Measurements from ENCODE around the gene SH3RF3.

Gene SH3RF3

DNA sequence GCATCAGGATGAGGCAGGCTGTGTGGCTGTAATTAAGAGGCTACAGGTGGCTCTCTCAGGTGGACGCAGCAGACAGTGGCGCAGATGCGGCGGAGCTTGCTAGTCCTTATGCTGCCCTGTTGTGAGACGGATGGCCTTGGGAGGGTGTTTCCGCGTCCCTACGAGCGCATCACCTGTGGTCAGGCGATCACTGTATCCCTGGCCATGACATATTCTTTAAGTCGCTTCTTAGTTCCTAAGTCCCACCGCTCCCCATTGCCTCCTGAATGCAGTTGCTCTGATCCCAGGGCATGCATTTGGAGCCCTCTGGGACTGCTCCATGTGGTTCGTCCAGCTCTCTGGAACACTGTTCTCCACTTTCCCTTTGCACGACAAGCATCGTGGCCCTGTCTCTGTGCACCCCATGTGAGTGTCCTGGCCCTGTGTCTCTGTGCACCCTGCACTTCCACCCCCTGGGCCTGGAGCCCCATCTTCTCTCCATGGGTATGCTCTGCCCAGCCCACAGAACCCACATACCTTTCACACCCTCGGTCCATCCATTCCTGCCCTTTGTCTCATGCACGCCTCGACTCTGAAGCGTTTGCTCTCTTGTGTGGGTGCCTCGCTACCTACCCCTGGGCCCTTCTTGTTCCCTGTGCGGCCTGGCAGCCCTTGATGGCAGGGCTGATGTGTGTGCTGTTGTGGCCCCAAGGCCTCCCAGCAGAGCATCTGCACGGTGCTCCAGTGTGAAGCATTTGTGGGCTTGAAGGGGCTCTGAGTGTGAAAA lies 74.4 kb downstream of the SH3RF3 start:
- DNase-seq = no peak

DNA sequence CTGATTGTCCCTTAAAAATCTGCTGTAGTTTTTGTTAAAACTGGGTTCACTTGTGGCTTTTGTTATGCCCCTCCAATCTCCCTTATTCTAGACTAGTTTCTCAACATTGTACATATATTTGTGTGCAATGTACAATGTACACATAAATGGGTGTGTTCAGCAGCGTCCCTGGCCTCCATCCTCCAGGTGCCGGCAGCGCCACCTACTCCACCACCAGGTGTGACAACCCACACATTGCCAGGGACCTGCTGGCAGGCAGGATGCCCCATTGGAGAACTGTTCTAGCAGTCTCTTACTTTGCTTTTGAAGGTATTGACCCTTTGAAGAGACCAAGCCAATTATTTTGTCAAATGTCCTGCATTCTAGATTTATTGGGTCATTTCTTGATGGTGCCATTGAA lies 75.4 kb downstream of the SH3RF3 start:
- DNase-seq = no peak

DNA sequence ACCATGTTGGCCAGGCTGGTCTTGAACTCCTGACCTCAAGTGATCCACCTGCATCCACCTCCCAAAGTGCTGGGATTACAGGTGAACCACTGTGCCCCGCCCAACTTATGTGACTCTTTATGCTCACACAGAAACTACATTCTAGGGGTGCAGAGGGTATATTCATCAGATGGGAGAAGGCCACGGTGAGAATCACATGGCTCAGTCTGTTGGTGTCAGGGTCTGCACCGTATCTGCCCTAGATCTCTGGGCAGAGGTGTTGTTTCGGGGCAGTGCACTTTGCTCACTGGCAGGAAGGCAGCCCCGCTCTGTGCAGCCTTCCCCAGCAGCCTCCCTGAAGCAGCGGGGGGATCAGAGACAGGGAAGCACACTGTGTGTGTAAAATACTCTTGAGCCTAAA lies 76.4 kb downstream of the SH3RF3 start:
- no peak for DNase-seq

DNA sequence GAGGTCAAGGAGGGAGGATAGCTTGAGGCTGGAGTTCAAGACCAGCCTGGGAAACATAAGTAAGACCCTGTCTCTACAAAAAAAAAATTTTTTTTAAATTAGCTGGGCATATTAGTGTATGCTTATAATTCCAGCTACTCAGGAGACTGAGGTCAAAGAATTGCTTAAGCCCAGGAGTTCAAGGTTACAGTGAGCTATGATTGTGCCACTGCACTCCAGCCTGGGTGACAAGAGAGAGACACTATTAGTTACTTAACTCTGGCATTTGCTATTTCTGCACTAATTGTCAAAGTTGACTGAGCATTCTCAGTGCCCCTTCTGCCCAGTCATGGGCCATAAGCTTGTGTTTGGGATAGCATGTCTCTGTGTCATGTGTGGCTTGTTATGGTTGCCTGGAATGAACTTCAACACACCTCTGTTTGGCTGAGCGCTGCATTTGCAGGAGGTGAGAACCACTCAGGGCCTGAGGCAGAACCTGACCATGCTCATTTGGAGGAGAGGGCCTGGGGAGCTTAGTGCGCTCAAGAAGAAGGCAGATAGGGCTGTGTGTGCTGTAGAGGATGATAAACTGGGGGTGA lies 77.7 kb downstream of the SH3RF3 start:
- DNase-seq = no peak

DNA sequence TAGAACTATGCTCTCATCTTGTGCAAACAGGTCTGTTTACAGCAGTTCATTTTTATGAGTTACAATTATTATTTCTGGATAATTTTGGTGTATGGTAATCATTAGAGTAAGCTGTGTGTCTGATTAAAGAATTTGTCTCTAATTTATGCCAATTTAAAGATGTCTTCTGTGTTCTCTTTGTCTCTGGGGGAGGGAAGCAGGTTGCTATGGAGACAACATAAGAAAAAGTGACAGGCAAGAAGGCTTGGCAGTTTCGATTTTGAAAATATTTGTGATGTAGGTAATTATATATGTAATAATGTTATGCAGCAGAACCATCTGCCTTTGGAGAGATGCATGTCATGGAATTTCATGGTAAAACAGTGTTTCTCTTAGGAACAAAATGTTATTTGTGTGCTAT lies 78.2 kb downstream of the SH3RF3 start:
- DNase-seq = no peak

DNA sequence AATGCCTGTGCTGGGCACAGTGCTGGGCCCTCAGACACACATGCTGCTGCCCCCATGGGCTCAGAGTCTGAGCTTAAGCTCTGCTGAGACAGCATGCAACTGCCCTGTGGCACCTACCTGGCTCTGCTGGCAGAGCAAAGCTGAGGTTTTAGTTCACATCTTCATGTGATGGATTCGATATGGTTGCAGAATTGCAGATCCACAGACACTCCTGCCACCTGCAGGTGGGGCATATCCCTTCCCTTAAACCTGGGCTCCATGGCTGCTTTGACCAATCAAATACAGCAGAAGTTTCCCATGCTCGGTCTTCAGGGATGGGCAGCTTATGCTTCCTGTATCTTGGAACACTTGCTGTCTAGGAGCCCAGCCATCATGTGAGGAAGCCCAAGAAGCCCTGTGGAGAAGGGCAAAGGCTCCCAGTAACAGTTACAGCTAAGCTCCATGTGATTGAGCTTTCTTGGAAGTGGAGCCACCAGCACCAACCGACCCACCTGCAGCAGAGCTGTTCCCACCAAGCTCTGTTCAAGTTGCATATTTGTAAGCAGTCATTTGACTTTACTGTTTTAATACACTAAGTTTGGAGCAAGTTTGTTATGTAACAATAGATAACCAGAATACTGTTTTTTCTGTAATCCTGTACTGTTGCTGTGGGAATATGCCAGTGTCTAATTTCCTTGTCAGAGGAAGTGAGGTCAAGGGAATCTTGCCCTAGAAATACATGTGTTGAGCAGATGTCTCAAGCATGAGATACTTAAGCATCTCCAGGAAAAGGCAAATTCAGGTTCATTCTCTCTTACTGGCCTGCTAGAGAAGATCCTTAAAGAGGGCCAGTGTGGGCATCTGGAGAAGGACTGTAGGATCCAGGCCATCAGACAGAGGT lies 79.3 kb downstream of the SH3RF3 start:
- no peak for DNase-seq

DNA sequence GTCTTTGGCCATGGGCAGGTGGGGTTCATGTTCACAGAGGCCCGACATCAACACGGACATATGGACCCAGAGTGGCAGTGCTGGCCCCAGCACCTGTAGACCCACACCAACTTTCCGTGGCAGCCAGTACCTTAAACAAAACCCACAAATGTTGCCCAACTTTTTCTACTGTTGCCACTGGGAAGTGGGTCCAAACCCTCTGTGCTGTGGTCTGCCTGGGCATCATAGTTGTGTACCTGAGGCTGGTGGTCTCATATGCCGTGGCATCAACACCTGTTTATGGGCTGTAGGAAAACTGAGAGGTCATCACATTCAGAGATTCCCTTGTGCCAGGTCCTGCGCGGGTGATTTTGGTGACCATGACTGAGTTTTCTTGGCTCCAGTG lies 79.9 kb downstream of the SH3RF3 start:
- DNase-seq = no peak

DNA sequence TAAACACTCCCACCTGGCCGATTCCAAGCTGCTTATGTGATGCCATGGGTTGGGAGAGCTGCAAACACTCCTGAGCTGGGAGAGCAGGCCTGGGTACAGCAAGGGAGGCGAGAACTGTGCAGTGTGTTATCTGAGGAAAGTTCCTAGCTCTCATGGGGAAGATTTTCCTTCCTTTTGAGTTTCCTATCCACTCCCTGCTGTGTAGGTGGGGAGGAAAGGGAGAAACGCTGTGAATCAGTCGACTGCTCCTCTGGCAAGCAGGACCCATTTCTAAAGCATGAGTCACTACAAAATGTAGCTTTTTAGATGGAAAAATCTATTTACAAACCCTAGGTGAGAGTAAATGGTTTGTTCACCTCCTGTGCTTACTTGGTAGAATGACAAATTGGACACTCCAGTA lies 80.4 kb downstream of the SH3RF3 start:
- peak; percentile 56 for DNase-seq

DNA sequence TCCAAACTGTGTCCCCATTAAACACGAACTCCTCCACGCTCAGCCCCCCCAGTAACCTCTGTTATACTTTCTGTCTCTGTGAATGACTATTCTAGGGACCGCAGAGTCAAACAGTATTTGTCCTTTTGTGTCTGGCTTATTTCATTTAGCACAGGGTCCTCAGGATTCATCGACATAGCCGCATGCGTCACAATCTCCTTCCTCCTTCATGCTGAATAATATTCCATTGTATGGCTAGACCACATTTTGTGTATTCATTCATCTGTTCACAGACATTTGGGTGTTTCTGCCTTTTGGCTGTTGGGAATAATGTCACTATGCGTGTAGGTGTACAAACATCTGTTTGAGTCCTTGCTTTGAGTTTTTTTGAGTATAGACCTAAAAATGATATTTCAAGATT lies 80.9 kb downstream of the SH3RF3 start:
- DNase-seq = no peak

DNA sequence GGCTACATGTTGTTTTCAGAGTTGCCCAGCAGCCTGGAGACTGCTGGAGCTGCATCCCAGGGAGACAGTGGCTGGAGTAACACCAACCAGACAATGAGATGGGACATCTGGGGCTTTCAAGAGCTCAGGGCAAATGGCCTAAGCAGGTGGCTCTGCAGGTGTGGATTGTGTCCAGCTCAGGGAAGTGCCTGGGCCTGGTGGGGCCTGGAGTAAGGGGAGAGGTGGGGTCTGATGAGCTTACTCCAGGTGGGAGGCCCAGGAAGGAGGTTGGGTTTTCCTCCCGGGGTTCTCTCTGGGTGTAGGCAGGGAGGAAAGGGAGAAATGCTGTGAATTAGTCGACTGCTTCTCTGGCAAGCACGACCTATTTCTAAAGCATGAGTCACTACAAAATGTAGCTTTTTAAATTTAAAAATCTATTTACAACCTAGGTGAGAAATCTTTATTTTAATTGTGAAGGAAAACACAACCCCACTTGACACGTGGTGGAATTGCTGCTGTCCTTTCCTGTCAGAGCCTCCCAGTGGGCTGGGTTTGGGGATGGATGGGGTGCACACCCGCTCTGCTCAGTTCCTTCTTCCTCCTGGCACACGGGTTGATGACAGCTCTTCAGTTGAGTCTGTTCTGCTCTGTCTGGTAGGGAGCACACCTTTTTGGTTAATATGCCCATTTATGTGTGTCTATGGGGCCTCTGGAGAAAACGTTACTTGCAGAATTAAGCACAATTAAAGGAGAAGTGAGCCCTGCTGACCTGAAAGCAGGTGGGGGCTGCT lies 81.6 kb downstream of the SH3RF3 start:
- no peak for DNase-seq

DNA sequence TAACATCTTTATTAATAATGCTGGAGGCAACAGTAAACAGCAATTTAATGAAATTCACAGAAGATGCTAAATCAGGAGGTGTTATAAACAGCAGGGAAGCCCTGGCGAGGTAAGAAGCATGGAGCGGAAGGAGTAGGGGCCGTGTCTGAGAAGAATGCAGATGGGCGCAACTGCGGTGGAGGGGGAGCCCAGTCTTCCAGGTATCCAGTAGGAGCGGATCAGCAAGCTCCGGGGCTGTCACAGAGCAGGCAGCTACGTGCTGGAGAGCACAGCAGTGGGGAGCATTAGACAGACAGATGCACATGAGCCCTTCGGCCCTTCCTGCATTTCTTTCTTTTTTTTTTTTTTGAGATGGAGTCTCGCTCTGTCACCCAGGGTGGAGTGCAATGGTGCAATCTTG lies 82.3 kb downstream of the SH3RF3 start:
- DNase-seq = no peak

DNA sequence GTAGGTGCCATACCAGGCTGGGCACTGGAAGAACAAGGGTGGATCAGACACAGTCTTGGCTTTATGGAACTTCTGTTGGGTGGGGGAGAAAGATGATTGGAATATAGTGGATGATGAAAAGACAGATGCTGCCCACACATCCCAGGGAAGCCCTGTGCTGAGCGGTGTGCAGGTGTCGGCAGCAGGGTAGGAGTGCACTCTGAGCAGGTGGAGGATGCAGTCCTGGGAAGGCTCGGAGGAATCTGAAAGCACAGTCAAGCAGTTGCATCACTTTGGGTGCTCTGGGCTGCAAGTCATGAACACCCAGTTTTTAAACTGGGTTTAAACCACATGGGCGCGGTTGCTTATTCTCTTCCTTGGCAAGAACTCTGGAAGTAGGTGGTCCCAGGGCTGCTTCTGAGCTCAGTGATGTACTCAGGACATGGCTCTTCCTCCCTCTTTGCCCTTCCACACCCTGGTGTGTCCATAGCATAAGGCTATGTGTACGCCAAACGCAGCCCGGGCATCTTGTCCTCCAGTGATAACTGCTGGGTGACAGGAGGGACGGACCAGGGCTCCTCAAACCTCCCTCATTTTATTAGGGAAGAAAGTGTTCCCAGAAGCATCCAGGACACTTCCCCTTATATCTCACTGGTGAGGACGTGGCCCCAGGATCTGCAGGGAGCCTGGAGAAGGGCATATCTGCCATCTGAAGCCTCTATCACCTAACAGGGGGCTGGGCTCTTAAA lies 84.0 kb downstream of the SH3RF3 start:
- no peak for DNase-seq

DNA sequence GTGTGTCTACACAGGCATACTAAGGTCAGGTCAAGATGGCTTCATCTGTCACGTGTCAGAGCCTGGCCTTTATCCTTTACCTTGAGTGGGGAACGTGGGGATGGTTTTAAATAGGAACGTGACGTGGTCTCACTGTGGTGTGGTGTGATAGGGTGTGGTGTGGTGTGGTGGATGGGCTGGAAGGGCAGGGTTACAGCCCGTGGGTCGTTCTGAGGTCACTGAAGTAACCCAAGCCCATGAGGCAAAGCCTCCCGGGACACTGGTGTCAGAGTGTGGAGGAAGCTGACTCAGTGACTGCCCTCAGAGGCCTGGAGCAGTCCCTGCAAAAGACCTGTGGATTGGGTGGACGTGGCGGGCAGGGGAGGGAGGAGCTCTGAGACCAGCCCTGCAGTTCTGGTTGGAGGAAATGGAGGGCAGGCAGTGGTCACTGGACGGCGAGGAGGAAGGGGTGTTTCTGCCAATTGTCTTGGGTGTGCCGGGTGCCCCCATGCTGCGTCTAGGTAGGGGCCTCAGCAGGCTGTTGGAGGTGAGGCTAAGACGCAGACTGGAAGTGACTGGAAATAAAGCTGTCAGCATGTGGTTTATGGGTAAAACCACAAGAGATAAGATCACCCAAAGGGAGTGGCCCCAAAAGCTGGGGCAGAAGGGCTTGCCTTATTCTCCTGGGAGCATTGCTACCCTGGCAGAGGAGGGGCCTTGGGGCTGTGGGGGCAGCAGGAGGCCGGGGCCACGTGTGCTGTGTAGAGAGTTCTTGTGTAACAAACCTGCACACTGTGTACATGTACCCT lies 84.8 kb downstream of the SH3RF3 start:
- DNase-seq = peak; percentile 38

DNA sequence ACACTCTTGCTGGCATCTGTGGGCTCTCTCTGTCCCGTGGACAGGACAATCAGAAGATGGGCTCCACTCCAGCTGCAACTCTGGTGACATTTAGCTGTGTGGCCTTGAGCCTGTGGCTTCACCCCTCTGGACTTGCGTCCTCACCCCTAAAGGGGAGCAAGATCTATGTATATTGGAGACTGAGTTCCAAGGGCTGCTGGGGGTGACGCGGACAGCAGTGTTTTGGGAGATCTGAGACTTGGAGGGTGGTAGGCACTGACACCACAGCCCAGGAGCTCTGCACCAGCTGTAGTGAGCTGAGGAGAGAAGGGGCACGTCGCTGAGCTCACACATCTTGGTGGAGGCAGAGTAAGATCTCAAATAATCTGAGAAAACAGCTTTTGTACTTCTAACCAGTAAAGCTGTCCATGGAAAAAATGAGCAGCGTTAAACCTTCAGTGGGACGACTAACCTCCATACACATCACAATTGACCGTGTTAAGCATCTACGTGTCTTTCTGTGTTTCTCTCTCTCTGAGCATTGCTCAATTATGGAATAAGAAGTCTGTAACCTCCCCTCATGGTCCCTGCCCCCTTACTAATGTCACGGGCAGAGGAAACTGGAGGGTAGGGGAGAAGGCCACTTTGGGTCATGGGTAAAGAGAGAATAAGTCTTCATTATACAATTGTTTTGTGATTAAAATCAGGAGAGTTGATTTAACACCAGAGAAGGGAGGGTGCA lies 85.8 kb downstream of the SH3RF3 start:
- no peak for DNase-seq

DNA sequence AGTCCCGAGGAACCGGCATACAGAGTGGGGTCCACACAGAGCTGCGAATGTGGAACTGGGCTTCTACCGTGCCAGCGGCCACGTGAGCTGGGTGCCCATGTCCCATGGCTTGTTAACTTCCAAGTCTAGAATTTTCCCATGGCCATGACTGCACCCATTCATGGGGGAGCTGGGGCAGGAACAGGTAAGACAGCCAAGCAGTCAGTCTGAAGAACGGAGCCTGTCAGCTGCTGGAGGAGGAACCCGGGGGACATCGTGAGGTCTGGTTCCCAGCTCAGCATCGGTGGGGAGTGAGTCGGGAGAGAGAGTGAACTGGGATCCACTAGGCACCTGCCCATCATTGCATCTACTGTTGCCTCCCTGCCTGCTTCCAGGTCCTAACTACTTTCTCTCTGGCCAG lies 86.9 kb downstream of the SH3RF3 start:
- no peak for DNase-seq

DNA sequence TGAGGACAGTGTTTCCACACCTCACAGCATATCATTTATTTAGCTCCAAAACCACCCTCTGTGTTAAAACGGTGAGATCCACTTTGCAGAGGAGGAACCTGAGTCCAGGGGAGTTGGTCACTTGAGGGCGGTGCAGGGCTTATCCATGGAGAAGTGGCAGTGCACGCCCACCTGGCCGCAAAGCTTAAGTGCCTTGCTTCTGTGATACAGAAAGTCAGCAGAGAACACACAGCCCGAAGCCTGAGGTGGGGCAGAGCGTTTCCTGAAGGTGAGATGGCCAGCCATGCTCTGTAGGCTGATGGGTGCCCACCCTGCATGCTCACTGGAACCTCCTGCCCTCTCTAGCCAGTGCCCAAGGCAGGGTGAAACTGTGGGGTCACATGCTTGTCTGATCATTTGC lies 87.3 kb downstream of the SH3RF3 start:
- no peak for DNase-seq

DNA sequence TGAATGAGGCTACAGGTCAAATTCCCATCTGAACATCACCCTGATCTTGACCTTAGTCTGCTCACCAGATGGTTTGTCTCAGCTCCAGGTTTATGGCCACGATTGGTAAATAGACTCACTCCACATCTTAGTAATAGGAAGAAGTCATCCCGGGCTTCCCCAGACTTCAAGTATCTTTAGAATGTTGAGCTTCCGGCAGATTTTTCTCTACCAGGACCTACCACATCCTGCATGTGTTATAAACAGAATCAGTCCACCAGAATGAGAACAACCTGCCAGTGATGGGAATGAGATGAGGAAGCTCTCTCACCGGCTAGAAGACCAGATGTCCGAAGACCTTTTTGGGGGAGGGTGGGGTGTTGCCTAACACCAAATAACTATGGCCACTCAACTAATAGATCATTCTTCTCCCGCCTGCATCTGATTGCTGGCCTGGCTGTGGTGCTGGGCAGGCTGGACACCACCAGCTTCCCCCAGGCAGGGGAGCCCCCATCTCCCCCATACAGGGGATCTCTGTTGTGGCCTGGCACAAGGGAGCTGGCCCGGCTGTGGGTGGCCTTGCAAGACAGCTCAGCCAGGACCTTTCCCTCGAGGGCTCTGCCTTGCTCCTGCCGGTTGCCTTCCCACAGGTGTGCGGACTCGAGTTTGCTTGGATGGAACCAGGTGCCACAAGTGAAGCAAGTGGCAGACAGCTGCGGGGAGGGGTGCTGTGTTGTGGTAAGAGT lies 88.5 kb downstream of the SH3RF3 start:
- DNase-seq = peak; percentile 36

DNA sequence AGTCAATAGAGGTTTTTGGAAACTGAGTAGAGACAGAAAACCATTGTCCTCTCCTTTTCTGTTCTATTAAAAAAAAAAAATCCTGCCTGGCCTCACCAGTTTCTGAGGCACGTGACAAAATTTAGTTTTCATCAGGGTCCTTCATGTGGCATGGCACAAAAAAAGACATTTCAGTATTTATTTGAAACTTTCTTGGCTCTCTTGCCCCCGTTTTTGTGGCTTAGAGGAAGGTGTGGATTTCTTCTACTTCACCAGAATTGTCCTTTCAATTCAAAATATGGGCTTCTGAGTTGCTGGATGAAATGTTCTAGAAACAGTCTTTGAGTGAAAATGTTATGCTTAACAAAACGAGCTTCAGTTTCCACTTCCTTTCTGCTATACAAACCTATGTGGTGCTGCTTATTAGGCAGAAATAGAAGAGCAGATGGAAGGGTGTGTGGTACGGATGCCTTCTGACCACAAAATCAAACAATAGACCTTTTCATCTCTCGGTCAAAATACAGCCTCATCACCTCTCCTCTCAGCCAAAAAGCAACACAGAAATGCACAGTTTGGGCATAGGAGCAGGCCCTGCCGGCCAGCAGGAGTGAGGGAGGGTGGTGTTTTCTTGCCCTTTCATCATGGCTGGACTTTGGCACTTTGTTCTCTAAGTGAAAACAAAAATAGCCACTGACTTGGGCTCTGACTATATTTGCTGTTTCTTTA lies 89.2 kb downstream of the SH3RF3 start:
- DNase-seq = no peak

DNA sequence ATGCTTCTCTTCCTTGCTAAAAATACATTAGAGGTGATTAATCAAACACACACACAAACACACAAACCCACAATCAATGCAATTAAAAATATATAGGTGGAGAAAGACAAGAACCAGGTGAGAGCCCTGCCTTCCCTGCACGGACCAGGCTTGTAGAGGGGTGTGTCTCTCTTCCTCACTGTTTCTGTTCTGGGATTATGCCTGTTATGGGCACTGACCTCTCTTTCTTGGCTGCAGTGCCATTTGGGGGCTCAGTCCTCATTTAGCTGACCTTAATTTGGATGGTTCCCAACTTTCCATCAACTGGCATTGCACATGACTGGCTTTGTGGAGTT lies 89.8 kb downstream of the SH3RF3 start:
- no peak for DNase-seq

All from fibroblast of skin of scalp (primary cell).